Tibial nerve (tissue), 4 donors: ENCODE data around the gene METTL21C.

Source experiments
- EP300 ChIP-seq, 2 donors: sonication (generic); formaldehyde crosslinking; IDR thresholded peaks; one replicate each; pipeline ENCODE4 v1.6.1; 2017; ENCODE audit warnings: antibody characterized with exemption in 2 of 2, mild to moderate bottlenecking in 1 of 2
- POLR2A ChIP-seq, 2 donors: fragments of 450-650 bp; IDR thresholded peaks; one replicate each; pipeline ENCODE4 v1.6.1; 2017; ENCODE audit warnings: antibody characterized with exemption in 2 of 2, mild to moderate bottlenecking in 2 of 2, moderate library complexity in 2 of 2
- TF ChIP-seq, protein P1 (sequence below), 5 experiments: fragments of 200-600 bp in 3 of 5; fragments of 450-650 bp in 2 of 5; sonication (generic) in 3 of 5; IDR thresholded peaks; one replicate each; pipeline ENCODE4 v1.5.1; 2016 to 2019; ENCODE audit warnings: antibody characterized with exemption in 5 of 5, mild to moderate bottlenecking in 3 of 5, moderate library complexity in 2 of 5

DNA sequence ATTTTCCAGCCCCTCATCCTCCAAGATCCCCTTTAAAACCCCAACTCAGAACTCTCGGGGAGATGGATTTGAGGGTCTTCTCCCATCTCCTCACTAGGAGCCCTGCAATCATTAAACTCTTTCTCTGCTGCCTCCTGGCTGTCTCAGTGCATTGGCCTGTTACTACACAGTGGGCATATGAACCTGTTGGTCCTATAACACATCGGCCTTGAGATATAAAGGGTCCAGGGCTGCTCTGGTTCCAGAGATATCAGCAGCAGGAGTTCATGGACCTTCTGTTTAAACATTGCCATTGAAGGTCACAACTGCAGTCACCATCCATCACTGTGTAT, 3.8 kb upstream of the METTL21C start:
- TF ChIP-seq, protein P1, sequence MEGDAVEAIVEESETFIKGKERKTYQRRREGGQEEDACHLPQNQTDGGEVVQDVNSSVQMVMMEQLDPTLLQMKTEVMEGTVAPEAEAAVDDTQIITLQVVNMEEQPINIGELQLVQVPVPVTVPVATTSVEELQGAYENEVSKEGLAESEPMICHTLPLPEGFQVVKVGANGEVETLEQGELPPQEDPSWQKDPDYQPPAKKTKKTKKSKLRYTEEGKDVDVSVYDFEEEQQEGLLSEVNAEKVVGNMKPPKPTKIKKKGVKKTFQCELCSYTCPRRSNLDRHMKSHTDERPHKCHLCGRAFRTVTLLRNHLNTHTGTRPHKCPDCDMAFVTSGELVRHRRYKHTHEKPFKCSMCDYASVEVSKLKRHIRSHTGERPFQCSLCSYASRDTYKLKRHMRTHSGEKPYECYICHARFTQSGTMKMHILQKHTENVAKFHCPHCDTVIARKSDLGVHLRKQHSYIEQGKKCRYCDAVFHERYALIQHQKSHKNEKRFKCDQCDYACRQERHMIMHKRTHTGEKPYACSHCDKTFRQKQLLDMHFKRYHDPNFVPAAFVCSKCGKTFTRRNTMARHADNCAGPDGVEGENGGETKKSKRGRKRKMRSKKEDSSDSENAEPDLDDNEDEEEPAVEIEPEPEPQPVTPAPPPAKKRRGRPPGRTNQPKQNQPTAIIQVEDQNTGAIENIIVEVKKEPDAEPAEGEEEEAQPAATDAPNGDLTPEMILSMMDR (IDR thresholded peaks at IDR 0.05): no peak
- TF ChIP-seq EP300 (IDR thresholded peaks at IDR 0.05) (no peak), POLR2A (IDR thresholded peaks at IDR 0.05) (no peak)
